Astrocyte of the cerebellum (primary cell): ENCODE data around the gene MTFR2.

ENCODE experiments used
- DNase-seq: peaks from one replicate; pipeline ENCODE4 v3.0.0-alpha.2; 2011; ENCODE audit warnings: low read depth
- H3K4me3 ChIP-seq: 2 replicates; pipeline ENCODE4 v1.5.1; 2011; ENCODE audit warnings: mild to moderate bottlenecking, low read depth, low read length, moderate library complexity
- CTCF ChIP-seq: IDR thresholded peaks from 2 replicates; pipeline ENCODE4 v1.5.1; 2012; ENCODE audit warnings: low read length, low read depth, moderate library complexity, mild to moderate bottlenecking; ENCODE audit errors: missing control alignments
- in situ Hi-C: cut with HindIII; loops from 2 replicates; pipeline ENCODE4 v1.10.0; 2017; ENCODE audit warnings: low sequenced_read_pairs

Gene MTFR2

GRCh38 chr6:136181861-136182260 lies 68.2 kb downstream of the MTFR2 start:
- in situ Hi-C loops = no loop called here
- no peak for DNase-seq
- no peak overlapping the region for H3K4me3 ChIP-seq
- no peak for TF ChIP-seq CTCF

- H3K4me3 ChIP-seq = no peak overlapping the region
- in situ Hi-C loops = no loop called here
- no peak for TF ChIP-seq CTCF
- no peak for DNase-seq
Observed at GRCh38 chr6:136181512-136181833, 68.6 kb downstream of the MTFR2 start.
